ENCODE results near the gene RAB30. TPM values are rescaled to one million over a fixed set of nuclear protein-coding genes. Genes with fewer than 3 reads are reported as not detected.
"Not testable (repeated sequence)": the region's sequence is repeated elsewhere in the genome, so short reads cannot be mapped to it uniquely, and the experiment has no call there.

Gene RAB30
- polyA plus RNA-seq, 1 donor from 2014 or later: 36.4 TPM

DNA sequence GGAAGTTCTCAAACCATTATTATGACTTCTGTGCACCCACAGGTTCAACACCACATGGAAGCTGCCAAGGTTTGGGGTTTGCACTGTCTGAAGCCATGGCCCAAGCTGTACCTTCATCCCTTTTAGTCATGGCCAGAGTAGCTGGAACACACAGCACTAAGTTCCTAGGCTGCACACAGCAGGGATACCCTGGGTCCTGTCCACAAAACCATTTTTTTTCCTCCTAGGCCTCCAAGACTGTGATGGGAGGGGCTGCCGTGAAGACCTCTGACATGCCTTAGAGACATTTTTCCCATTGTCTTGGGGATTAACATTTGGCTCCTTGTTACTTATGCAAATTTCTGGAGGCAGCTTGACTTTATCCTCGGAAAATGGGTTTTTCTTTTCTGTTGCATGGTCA lies 127.5 kb downstream of the RAB30 start:
- Histone ChIP-seq H3K4me3 (ENCODE audit: low read length) (no peak overlapping the region), H3K4me2 (ENCODE audit: low read length) (no peak overlapping the region), H3K79me2 (replicated peaks; ENCODE audit: insufficient read depth, low read length) (no peaks in the 10 kb centered on the region), H3K9me3 (ENCODE audit: low read length) (no peaks in the 10 kb centered on the region), H3K27me3 (ENCODE audit: insufficient read depth, low read depth, low read length) (no peaks in the 10 kb centered on the region), H3F3A (ENCODE audit: insufficient read depth, low read length, poor library complexity, severe bottlenecking) (no peaks in the 10 kb centered on the region), H3K9me2 (ENCODE audit: insufficient read depth, low read length) (no peaks in the 10 kb centered on the region), H3K36me3 (ENCODE audit: insufficient read depth, low read length) (no peaks in the 10 kb centered on the region), H4K20me1 (ENCODE audit: insufficient read depth) (no peaks in the 10 kb centered on the region), H3K9ac (ENCODE audit: low read length) (no peak overlapping the region), H2AFZ (ENCODE audit: low read depth, low read length) (no peak overlapping the region), H3K27ac (ENCODE audit: low read length) (no peak overlapping the region)
- TF ChIP-seq MXI1 (conservative IDR thresholded peaks at IDR 0.05; ENCODE audit: poor library complexity, severe bottlenecking) (no peak), SMC3 (conservative IDR thresholded peaks at IDR 0.05; ENCODE audit: poor library complexity) (no peak), TAF1 (IDR thresholded peaks at IDR 0.05; ENCODE audit: low read depth) (no peak), RAD21 (conservative IDR thresholded peaks at IDR 0.05) (no peak), POLR2AphosphoS5 (IDR thresholded peaks at IDR 0.05) (no peak), EZH2 (IDR thresholded peaks at IDR 0.05; ENCODE audit: borderline replicate concordance, insufficient read depth, low read length, poor library complexity, severe bottlenecking) (no peak), EP300 (conservative IDR thresholded peaks at IDR 0.05; ENCODE audit: poor library complexity, severe bottlenecking) (no peak)
- TF ChIP-seq, protein P1, sequence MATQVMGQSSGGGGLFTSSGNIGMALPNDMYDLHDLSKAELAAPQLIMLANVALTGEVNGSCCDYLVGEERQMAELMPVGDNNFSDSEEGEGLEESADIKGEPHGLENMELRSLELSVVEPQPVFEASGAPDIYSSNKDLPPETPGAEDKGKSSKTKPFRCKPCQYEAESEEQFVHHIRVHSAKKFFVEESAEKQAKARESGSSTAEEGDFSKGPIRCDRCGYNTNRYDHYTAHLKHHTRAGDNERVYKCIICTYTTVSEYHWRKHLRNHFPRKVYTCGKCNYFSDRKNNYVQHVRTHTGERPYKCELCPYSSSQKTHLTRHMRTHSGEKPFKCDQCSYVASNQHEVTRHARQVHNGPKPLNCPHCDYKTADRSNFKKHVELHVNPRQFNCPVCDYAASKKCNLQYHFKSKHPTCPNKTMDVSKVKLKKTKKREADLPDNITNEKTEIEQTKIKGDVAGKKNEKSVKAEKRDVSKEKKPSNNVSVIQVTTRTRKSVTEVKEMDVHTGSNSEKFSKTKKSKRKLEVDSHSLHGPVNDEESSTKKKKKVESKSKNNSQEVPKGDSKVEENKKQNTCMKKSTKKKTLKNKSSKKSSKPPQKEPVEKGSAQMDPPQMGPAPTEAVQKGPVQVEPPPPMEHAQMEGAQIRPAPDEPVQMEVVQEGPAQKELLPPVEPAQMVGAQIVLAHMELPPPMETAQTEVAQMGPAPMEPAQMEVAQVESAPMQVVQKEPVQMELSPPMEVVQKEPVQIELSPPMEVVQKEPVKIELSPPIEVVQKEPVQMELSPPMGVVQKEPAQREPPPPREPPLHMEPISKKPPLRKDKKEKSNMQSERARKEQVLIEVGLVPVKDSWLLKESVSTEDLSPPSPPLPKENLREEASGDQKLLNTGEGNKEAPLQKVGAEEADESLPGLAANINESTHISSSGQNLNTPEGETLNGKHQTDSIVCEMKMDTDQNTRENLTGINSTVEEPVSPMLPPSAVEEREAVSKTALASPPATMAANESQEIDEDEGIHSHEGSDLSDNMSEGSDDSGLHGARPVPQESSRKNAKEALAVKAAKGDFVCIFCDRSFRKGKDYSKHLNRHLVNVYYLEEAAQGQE (IDR thresholded peaks at IDR 0.05; ENCODE audit: borderline replicate concordance): no peak
- TF ChIP-seq, protein P2, sequence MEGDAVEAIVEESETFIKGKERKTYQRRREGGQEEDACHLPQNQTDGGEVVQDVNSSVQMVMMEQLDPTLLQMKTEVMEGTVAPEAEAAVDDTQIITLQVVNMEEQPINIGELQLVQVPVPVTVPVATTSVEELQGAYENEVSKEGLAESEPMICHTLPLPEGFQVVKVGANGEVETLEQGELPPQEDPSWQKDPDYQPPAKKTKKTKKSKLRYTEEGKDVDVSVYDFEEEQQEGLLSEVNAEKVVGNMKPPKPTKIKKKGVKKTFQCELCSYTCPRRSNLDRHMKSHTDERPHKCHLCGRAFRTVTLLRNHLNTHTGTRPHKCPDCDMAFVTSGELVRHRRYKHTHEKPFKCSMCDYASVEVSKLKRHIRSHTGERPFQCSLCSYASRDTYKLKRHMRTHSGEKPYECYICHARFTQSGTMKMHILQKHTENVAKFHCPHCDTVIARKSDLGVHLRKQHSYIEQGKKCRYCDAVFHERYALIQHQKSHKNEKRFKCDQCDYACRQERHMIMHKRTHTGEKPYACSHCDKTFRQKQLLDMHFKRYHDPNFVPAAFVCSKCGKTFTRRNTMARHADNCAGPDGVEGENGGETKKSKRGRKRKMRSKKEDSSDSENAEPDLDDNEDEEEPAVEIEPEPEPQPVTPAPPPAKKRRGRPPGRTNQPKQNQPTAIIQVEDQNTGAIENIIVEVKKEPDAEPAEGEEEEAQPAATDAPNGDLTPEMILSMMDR (IDR thresholded peaks at IDR 0.05; ENCODE audit: poor library complexity, severe bottlenecking): no peak

DNA sequence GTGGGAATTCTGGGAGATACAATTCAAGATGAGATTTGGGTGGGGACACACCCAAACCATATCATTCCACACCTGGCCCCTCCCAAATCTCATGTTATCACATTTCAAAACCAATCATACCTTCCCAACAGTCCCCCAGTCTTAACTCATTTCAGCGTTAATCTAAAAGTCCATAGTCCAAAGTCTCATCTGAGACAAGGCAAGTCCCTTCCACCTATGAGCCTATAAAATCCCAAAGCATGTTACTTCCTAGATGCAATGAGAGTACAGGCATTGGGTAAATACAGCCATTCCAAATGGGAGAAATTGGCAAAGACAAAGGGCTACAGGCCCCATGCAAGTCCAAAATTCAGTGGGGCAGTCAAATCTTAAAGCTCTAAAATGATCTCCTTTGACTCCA lies 128.3 kb downstream of the RAB30 start:
- H3K9me2 ChIP-seq (ENCODE audit: insufficient read depth, low read length); H4K20me1 ChIP-seq (ENCODE audit: insufficient read depth); H3K9ac ChIP-seq (ENCODE audit: low read length); H3K27ac ChIP-seq (ENCODE audit: low read length); H3K79me2 ChIP-seq (replicated peaks; ENCODE audit: insufficient read depth, low read length); H3F3A ChIP-seq (ENCODE audit: insufficient read depth, low read length, poor library complexity, severe bottlenecking); H3K9me3 ChIP-seq (ENCODE audit: low read length); H3K4me3 ChIP-seq (ENCODE audit: low read length); H2AFZ ChIP-seq (ENCODE audit: low read depth, low read length); H3K27me3 ChIP-seq (ENCODE audit: insufficient read depth, low read depth, low read length); H3K36me3 ChIP-seq (ENCODE audit: insufficient read depth, low read length); H3K4me2 ChIP-seq (ENCODE audit: low read length): not testable (repeated sequence)

DNA sequence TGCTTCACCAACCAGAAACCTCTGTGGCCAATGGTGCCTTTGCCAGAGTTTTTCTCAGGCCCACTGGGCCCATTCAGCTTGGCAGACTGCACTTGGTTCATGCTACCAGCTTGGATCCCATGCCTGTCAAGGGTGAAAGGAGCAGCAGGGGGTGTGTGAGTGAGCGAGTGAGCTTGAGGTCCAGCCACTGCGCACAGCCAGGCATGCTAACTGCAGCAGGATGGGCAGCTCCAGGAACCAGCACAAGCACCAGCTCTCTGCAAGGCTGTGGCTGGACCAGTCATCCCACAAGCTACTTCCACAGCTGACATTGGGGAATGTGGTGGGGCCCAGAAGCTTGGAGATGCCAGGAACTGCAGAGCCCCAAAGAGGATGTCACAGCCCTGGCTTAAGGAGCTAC lies 129.3 kb downstream of the RAB30 start:
- no peaks in the 10 kb centered on the region for H3K9me2 ChIP-seq (ENCODE audit: insufficient read depth, low read length)
- H3K9me3 ChIP-seq (ENCODE audit: low read length): no peaks in the 10 kb centered on the region
- H3K9ac ChIP-seq (ENCODE audit: low read length): no peak overlapping the region
- TF ChIP-seq, protein P1 (IDR thresholded peaks at IDR 0.05; ENCODE audit: borderline replicate concordance): no peak
- TF ChIP-seq EP300 (conservative IDR thresholded peaks at IDR 0.05; ENCODE audit: poor library complexity, severe bottlenecking) (no peak), MXI1 (conservative IDR thresholded peaks at IDR 0.05; ENCODE audit: poor library complexity, severe bottlenecking) (no peak), SMC3 (conservative IDR thresholded peaks at IDR 0.05; ENCODE audit: poor library complexity) (no peak), TAF1 (IDR thresholded peaks at IDR 0.05; ENCODE audit: low read depth) (no peak), EZH2 (IDR thresholded peaks at IDR 0.05; ENCODE audit: borderline replicate concordance, insufficient read depth, low read length, poor library complexity, severe bottlenecking) (no peak)
- TF ChIP-seq, protein P2 (IDR thresholded peaks at IDR 0.05; ENCODE audit: poor library complexity, severe bottlenecking): no peak
- H3K4me3 ChIP-seq (ENCODE audit: low read length): no peak overlapping the region
- H3K79me2 ChIP-seq (replicated peaks; ENCODE audit: insufficient read depth, low read length): no peaks in the 10 kb centered on the region
- H3K4me2 ChIP-seq (ENCODE audit: low read length): no peak overlapping the region
- no peaks in the 10 kb centered on the region for H4K20me1 ChIP-seq (ENCODE audit: insufficient read depth)
- H2AFZ ChIP-seq (ENCODE audit: low read depth, low read length): no peak overlapping the region
- H3K27me3 ChIP-seq (ENCODE audit: insufficient read depth, low read depth, low read length): no peaks in the 10 kb centered on the region
- H3F3A ChIP-seq (ENCODE audit: insufficient read depth, low read length, poor library complexity, severe bottlenecking): no peaks in the 10 kb centered on the region
- no peak overlapping the region for H3K27ac ChIP-seq (ENCODE audit: low read length)
- no peaks in the 10 kb centered on the region for H3K36me3 ChIP-seq (ENCODE audit: insufficient read depth, low read length)
